Right cardiac atrium (tissue), 5 donors: ENCODE results near the gene NANOS3. TPM values are rescaled to one million over a fixed set of nuclear protein-coding genes. Genes with fewer than 3 reads are reported as not detected.

ENCODE experiments used
- ATAC-seq, 2 donors: fragments of 200-7000 bp; cut with Tn5 transposase; one replicate each; pipeline versions ENCODE4 v1.8.0 to v1.9.1; 2020; ENCODE audit warnings: moderate library complexity in 2 of 2, mild to moderate bottlenecking in 1 of 2
- DNase-seq, 3 donors: peaks; one replicate each; pipeline ENCODE4 v3.0.0-alpha.2; 2020
- H3K27ac ChIP-seq: one replicate; pipeline ENCODE4 v1.5.1; 2013; ENCODE audit warnings: mild to moderate bottlenecking, low read length, control low read depth, moderate library complexity
- H3K27me3 ChIP-seq: one replicate; pipeline ENCODE4 v1.6.1; 2013; ENCODE audit not compliant: control insufficient read depth, insufficient read depth
- H3K4me1 ChIP-seq: one replicate; pipeline ENCODE4 v1.6.1; 2013; ENCODE audit warnings: low read length; ENCODE audit not compliant: control insufficient read depth, insufficient read depth
- H3K4me3 ChIP-seq: one replicate; pipeline ENCODE4 v1.5.1; 2013; ENCODE audit warnings: low read length, control low read depth
- H3K9me3 ChIP-seq: one replicate; pipeline ENCODE4 v1.6.1; 2013; ENCODE audit warnings: low read length; ENCODE audit not compliant: control insufficient read depth
- WGBS: extraction: QIAGEN DNeasy Blood & Tissue Kit; methylation state at CpG from one replicate; pipeline ENCODE4 v1.1.7; 2013; 5-methylcytosine and 5-hydroxymethylcytosine counted together
- intact Hi-C, 4 donors: fragments of 100-400 bp; cut with DNase I; formaldehyde crosslinking; loops; one replicate each; pipeline versions ENCODE4 v1.11.0 to v1.14.0; 2022 to 2023
- polyA plus RNA-seq: library from polyadenylated mRNA; stranded (reverse); fragments of 200-250 nt; gene quantifications from one replicate; pipeline ENCODE4 v1.2.3, GENCODE V29; 2013
- total RNA-seq, 4 donors: library from RNA; stranded (reverse); fragmentation: NEBNext Ultra II Directional; extraction: Animal tissue kit (Norgen Biotek cat#: 25700); gene quantifications; one replicate each; pipeline ENCODE4 v1.2.1, GENCODE V29; 2021
- donor health status: healthy with polysubstance abuse.
- donor health status: DM: no; HTN: yes; CAD: no.
- donor health status: DM: no; HTN: no; CAD: no.
- donor health status: DM: no; HTN: yes; CAD: no; lungs with severe emphysema.
- donor health status: DM: yes; HTN: yes; CAD: no.

The NANOS3 gene
- total and polyA plus RNA-seq, 5 donors = 0.86 to 2.1 (median 1.6) TPM; not detected in 1

- intact Hi-C loops = no loop called here
- no peak for ATAC-seq
- Histone ChIP-seq H3K27me3 (no peaks in the 10 kb centered on the region), H3K4me3 (no peak overlapping the region), H3K9me3 (no peaks in the 10 kb centered on the region), H3K4me1 (no peaks in the 10 kb centered on the region), H3K27ac (no peak overlapping the region)
- WGBS = 96% methylated on average over 3 of the region's 3 CpGs
- DNase-seq = no peak
Observed at GRCh38 chr19:13859361-13859880, 17.5 kb upstream of the NANOS3 start.

GRCh38 chr19:13860679-13861391 is 16.1 kb upstream of the NANOS3 start:
- Histone ChIP-seq H3K4me1 (no peaks in the 10 kb centered on the region), H3K9me3 (no peaks in the 10 kb centered on the region), H3K27me3 (no peaks in the 10 kb centered on the region), H3K27ac (peak overlapping the region; percentile 94), H3K4me3 (no peak overlapping the region)
- peak in 1 of 3 donors; percentile 72 for DNase-seq
- intact Hi-C loops = loop anchor here (5.0 to 10.0 kb wide), 5 partner anchors 64 to 266 kb away; partner anchors contain the start of gene ZSWIM4 (in 2 of the 4)
- no peak for ATAC-seq
- 72% methylated on average over 13 of the region's 13 CpGs for WGBS

GRCh38 chr19:13861392-13861713 is 15.6 kb upstream of the NANOS3 start:
- intact Hi-C loops = loop anchor here (5.0 to 10.0 kb wide), 5 partner anchors 64 to 267 kb away; partner anchors contain the start of gene ZSWIM4 (in 2 of the 4)
- H3K4me3 ChIP-seq = peak overlapping the region; percentile 29
- H3K27ac ChIP-seq = peak overlapping the region; percentile 94
- DNase-seq (peak in 1 of 3 donors; percentile 41), ATAC-seq (peak; percentile 4 to 30)
- H3K27me3 ChIP-seq = no peaks in the 10 kb centered on the region
- H3K9me3 ChIP-seq = no peaks in the 10 kb centered on the region
- 27% methylated on average over 11 of the region's 11 CpGs for WGBS
- H3K4me1 ChIP-seq = no peaks in the 10 kb centered on the region

- H3K4me3 ChIP-seq = peak overlapping the region; percentile 29
- H3K27ac ChIP-seq = peak overlapping the region; percentile 94
- H3K27me3 ChIP-seq = no peaks in the 10 kb centered on the region
- intact Hi-C loops = loop anchor here (2.0 to 10.0 kb wide), 6 partner anchors 65 to 267 kb away; partner anchors contain the start of gene ZSWIM4 (in 2 of the 4)
- no peaks in the 10 kb centered on the region for H3K4me1 ChIP-seq
- no peaks in the 10 kb centered on the region for H3K9me3 ChIP-seq
- 1% methylated on average over 27 of the region's 27 CpGs for WGBS
- DNase-seq (peak; percentile 92 to 98 (median 97)), ATAC-seq (peak; percentile 94 to 95)
Observed at GRCh38 chr19:13861714-13862531, 15.0 kb upstream of the NANOS3 start.

- H3K27me3 ChIP-seq = no peaks in the 10 kb centered on the region
- H3K4me1 ChIP-seq = no peaks in the 10 kb centered on the region
- H3K9me3 ChIP-seq = no peaks in the 10 kb centered on the region
- DNase-seq = no peak
- H3K27ac ChIP-seq = no peak overlapping the region
- ATAC-seq = no peak
- 38% methylated on average over 13 of the region's 13 CpGs for WGBS
- no peak overlapping the region for H3K4me3 ChIP-seq
- intact Hi-C loops = loop anchor here (5.0 to 10.0 kb wide), 5 partner anchors 67 to 269 kb away; partner anchors contain the start of gene ZSWIM4 (in 2 of the 4)
Observed at GRCh38 chr19:13864046-13864666, 12.8 kb upstream of the NANOS3 start.

GRCh38 chr19:13864667-13865570 is 12.0 kb upstream of the NANOS3 start:
- WGBS = 3% methylated on average over 110 of the region's 113 CpGs
- H3K27ac ChIP-seq = no peak overlapping the region
- no peaks in the 10 kb centered on the region for H3K27me3 ChIP-seq
- intact Hi-C loops = loop anchor here (5.0 to 10.0 kb wide), 5 partner anchors 68 to 270 kb away; partner anchors contain the start of gene ZSWIM4 (in 2 of the 4)
- peak overlapping the region; percentile 88 for H3K4me3 ChIP-seq
- ATAC-seq (no peak), DNase-seq (no peak)
- no peaks in the 10 kb centered on the region for H3K9me3 ChIP-seq
- H3K4me1 ChIP-seq = no peaks in the 10 kb centered on the region

GRCh38 chr19:13865571-13866462 is 11.1 kb upstream of the NANOS3 start:
- Histone ChIP-seq H3K9me3 (no peaks in the 10 kb centered on the region), H3K4me1 (no peaks in the 10 kb centered on the region), H3K4me3 (peak overlapping the region; percentile 88), H3K27me3 (no peaks in the 10 kb centered on the region), H3K27ac (no peak overlapping the region)
- intact Hi-C loops = loop anchor here in 3 of 4 donors (10.0 kb wide), 2 partner anchors 261 to 271 kb away; no protein-coding TSS in a partner anchor
- no peak for ATAC-seq
- 2% methylated on average over 82 of the region's 82 CpGs for WGBS
- DNase-seq = peak in 2 of 3 donors; percentile 76 to 77

- Histone ChIP-seq H3K4me1 (no peaks in the 10 kb centered on the region), H3K9me3 (no peaks in the 10 kb centered on the region), H3K27me3 (no peaks in the 10 kb centered on the region), H3K27ac (no peak overlapping the region), H3K4me3 (no peak overlapping the region)
- intact Hi-C loops = loop anchor here in 3 of 4 donors (10.0 kb wide), 2 partner anchors 262 to 272 kb away; no protein-coding TSS in a partner anchor
- ATAC-seq (no peak), DNase-seq (no peak)
- 69% methylated on average over 15 of the region's 15 CpGs for WGBS
Observed at GRCh38 chr19:13866463-13867046, 10.4 kb upstream of the NANOS3 start.

GRCh38 chr19:13868663-13869062 is 8.3 kb upstream of the NANOS3 start:
- DNase-seq (no peak), ATAC-seq (no peak)
- Histone ChIP-seq H3K4me3 (no peak overlapping the region), H3K9me3 (no peaks in the 10 kb centered on the region), H3K27me3 (no peaks in the 10 kb centered on the region), H3K4me1 (no peaks in the 10 kb centered on the region), H3K27ac (no peak overlapping the region)
- WGBS = 82% methylated on average over 4 of the region's 4 CpGs
- intact Hi-C loops = loop anchor here in 3 of 4 donors (10.0 kb wide), 2 partner anchors 264 to 274 kb away; no protein-coding TSS in a partner anchor
